Endothelial cell of umbilical vein (primary cell): ENCODE results near the gene PCYOX1L. TPM values are rescaled to one million over a fixed set of nuclear protein-coding genes. Genes with fewer than 3 reads are reported as not detected.

ENCODE experiments used
- BruUV-seq: library from RNA; stranded (reverse); fragments of 400-500 nt; replicated peaks from 2 replicates; lab custom pipeline; 2021; lab: Mats Ljungman, UMichigan
- CTCF ChIA-PET: fragments of 300-600, 350-600 bp; sonication (Branson Sonifier 250); formaldehyde crosslinking; loops from one replicate; lab custom pipeline; 2021; ENCODE audit warnings: antibody characterized with exemption, inconsistent platforms; lab: Charles Lee
- POLR2A ChIA-PET: fragments of 300-600, 350-600 bp; sonication (Branson Sonifier 250); formaldehyde crosslinking; loops from one replicate; lab custom pipeline; 2021; ENCODE audit warnings: antibody characterized with exemption, inconsistent platforms; lab: Charles Lee
- DNase-seq: peaks from one replicate; pipeline ENCODE4 v3.0.0-alpha.2; 2011; ENCODE audit warnings: low read depth, low spot score
- FAIRE-seq: peaks from 2 replicates; lab custom pipeline; 2011; peaks lifted over from hg19 to GRCh38; lab: Jason Lieb, UNC
- H2AFZ ChIP-seq: 2 replicates; pipeline ENCODE4 v1.6.0; 2012; ENCODE audit warnings: low read depth, low read length, control low read depth, inconsistent platforms
- H3K27ac ChIP-seq: 2 replicates; pipeline ENCODE4 v1.5.1; 2011; ENCODE audit warnings: low read depth, mild to moderate bottlenecking, control low read depth, low read length, moderate library complexity; ENCODE audit not compliant: insufficient read depth
- H3K27me3 ChIP-seq, 2 experiments: 2 replicates each; pipeline versions ENCODE4 v1.6.0 to v1.6.1; 2011; ENCODE audit warnings: low read length in 2 of 2, mixed read lengths in 1 of 2; ENCODE audit not compliant: control insufficient read depth in 2 of 2, insufficient read depth in 2 of 2
- H3K36me3 ChIP-seq, 2 experiments: 2 replicates in 1 of 2; 3 replicates in 1 of 2; pipeline ENCODE4 v1.5.1; 2011; ENCODE audit warnings: low read length in 2 of 2, mild to moderate bottlenecking in 1 of 2, moderate library complexity in 1 of 2; ENCODE audit not compliant: control insufficient read depth in 2 of 2, insufficient read depth in 2 of 2; ENCODE audit errors: extremely low read depth in 1 of 2
- H3K4me1 ChIP-seq: 3 replicates; pipeline ENCODE4 v1.5.1; 2011; ENCODE audit warnings: mild to moderate bottlenecking, low read length; ENCODE audit not compliant: control insufficient read depth, insufficient read depth; ENCODE audit errors: extremely low read depth
- H3K4me2 ChIP-seq: 2 replicates; pipeline ENCODE4 v1.6.1; 2011; ENCODE audit warnings: low read length, control low read depth, mixed read lengths; ENCODE audit not compliant: insufficient read depth
- H3K4me3 ChIP-seq, 3 experiments: fragments of 200-600 bp in 1 of 3; sonication (generic), shearing (Covaris generic) in 1 of 3; replicated peaks in 1 of 3; 2 replicates each; pipeline ENCODE4 v1.5.1; 2011 to 2016; ENCODE audit warnings: control low read depth in 3 of 3, low read length in 3 of 3, mild to moderate bottlenecking in 2 of 3, inconsistent platforms in 1 of 3, low read depth in 1 of 3, moderate library complexity in 1 of 3; ENCODE audit not compliant: insufficient read depth in 1 of 3
- H3K79me2 ChIP-seq: 2 replicates; pipeline ENCODE4 v1.6.0; 2012; ENCODE audit warnings: low read length, inconsistent platforms; ENCODE audit not compliant: control insufficient read depth, insufficient read depth
- H3K9ac ChIP-seq: replicated peaks from 2 replicates; pipeline ENCODE3; 2011; ENCODE audit warnings: low read length, control low read depth; ENCODE audit not compliant: insufficient read depth; ENCODE audit errors: extremely low read depth
- H3K9me1 ChIP-seq: replicated peaks from 3 replicates; pipeline ENCODE4 v1.6.0; 2011; ENCODE audit warnings: mild to moderate bottlenecking, low read length; ENCODE audit not compliant: control insufficient read depth, insufficient read depth; ENCODE audit errors: extremely low read depth
- H3K9me3 ChIP-seq: replicated peaks from 2 replicates; pipeline ENCODE4 v1.5.1; 2012; ENCODE audit warnings: low read length, inconsistent platforms; ENCODE audit not compliant: control insufficient read depth, insufficient read depth
- H4K20me1 ChIP-seq: replicated peaks from 2 replicates; pipeline ENCODE3; 2011; ENCODE audit warnings: mild to moderate bottlenecking, low read length; ENCODE audit not compliant: control insufficient read depth, insufficient read depth; ENCODE audit errors: extremely low read depth
- EZH2 ChIP-seq: IDR thresholded peaks from 2 replicates; pipeline ENCODE4 v1.6.1; 2012; ENCODE audit warnings: borderline replicate concordance, low read depth, mild to moderate bottlenecking, moderate library complexity, low read length, inconsistent platforms; ENCODE audit not compliant: severe bottlenecking
- FOS ChIP-seq: IDR thresholded peaks from 2 replicates; pipeline ENCODE4 v1.6.1; 2011; ENCODE audit warnings: mild to moderate bottlenecking, low read length, moderate library complexity, borderline replicate concordance; ENCODE audit not compliant: insufficient read depth
- GATA2 ChIP-seq: IDR thresholded peaks from 2 replicates; pipeline ENCODE4 v1.7.0; 2011; ENCODE audit warnings: low read depth, mild to moderate bottlenecking, moderate library complexity, mixed read lengths, low read length; ENCODE audit not compliant: insufficient read length, insufficient read depth
- JUN ChIP-seq: IDR thresholded peaks from 2 replicates; pipeline ENCODE4 v1.6.1; 2011; ENCODE audit warnings: borderline replicate concordance, low read depth; ENCODE audit not compliant: insufficient read length, insufficient read depth
- MYC ChIP-seq: IDR thresholded peaks from one replicate; pipeline ENCODE4 v1.6.1; 2011; ENCODE audit warnings: mild to moderate bottlenecking, low read depth, low read length
- POLR2A ChIP-seq: IDR thresholded peaks from 2 replicates; pipeline ENCODE4 v1.6.1; 2012; ENCODE audit warnings: low read depth, mild to moderate bottlenecking, control low read depth, low read length
- POLR2AphosphoS5 ChIP-seq: IDR thresholded peaks from 2 replicates; pipeline ENCODE4 v1.6.1; 2012; ENCODE audit warnings: low read depth, mild to moderate bottlenecking, control low read depth, low read length, moderate library complexity; ENCODE audit not compliant: insufficient read depth
- dilution Hi-C: fragments of 300-500 bp; cut with MboI; formaldehyde crosslinking; loops from one replicate; pipeline ENCODE4 v1.15.0; 2019; ENCODE audit warnings: low sequenced_read_pairs; ENCODE audit not compliant: extremely low pct_ligation_motif_present
- intact Hi-C: fragments of 100-400 bp; cut with micrococcal nuclease; formaldehyde crosslinking; loops from one replicate; pipeline ENCODE4 v1.10.0; 2022
- polyA plus RNA-seq, 4 experiments: library from polyadenylated mRNA; depleted of rRNA in 3 of 4; stranded (reverse) in 3 of 4; unstranded in 1 of 4; fragments of >200 nt; gene quantifications; 2 replicates each; pipeline versions ENCODE4 v1.2.1 to v1.2.3, GENCODE V29; 2011 to 2012; ENCODE audit warnings: missing spikeins in 1 of 4
- total RNA-seq: library from RNA; stranded (reverse); gene quantifications from 2 replicates; pipeline ENCODE4 v1.2.3, GENCODE V29; 2021
- TF ChIP-seq, protein P1 (sequence below): IDR thresholded peaks from 2 replicates; pipeline ENCODE4 v1.6.1; 2011; ENCODE audit not compliant: insufficient read depth, insufficient read length
- TF ChIP-seq, protein P2 (sequence below), 2 donors: IDR thresholded peaks; 1 replicate in 1 of 2; 2 replicates in 1 of 2; pipeline ENCODE4 v1.5.1; 2011; ENCODE audit warnings: low read length in 2 of 2, mild to moderate bottlenecking in 2 of 2, moderate library complexity in 2 of 2, control low read depth in 1 of 2, inconsistent platforms in 1 of 2, low read depth in 1 of 2; ENCODE audit not compliant: insufficient read depth in 1 of 2; ENCODE audit errors: extremely low read depth in 1 of 2

The PCYOX1L gene
- total and polyA plus RNA-seq, 2 donors (not counting 3 experiments of a cell fraction or from before 2014, with no cell fraction given), result 23.3 to 28.1 TPM

GRCh38 chr5:149338364-149338763 lies 19.5 kb upstream of the PCYOX1L start:
- no peaks in the 10 kb centered on the region for H3K79me2 ChIP-seq
- H3K36me3 ChIP-seq, result peaks cover 3 to 11% of the 10 kb centered on the region in 2 experiments
- no peaks in the 10 kb centered on the region for H3K27me3 ChIP-seq
- no peaks in the 10 kb centered on the region for H4K20me1 ChIP-seq
- no peak for DNase-seq
- no peak overlapping the region for H3K27ac ChIP-seq
- intact Hi-C loops, result no loop called here
- no TSS peak for BruUV-seq
- CTCF ChIA-PET, result interaction anchor here (1.1 kb wide), 1 partner anchor 18 kb away, joined by 3 read pairs; no protein-coding TSS in a partner anchor
- dilution Hi-C loops, result no loop called here
- no peak overlapping the region for H3K9ac ChIP-seq
- H3K9me3 ChIP-seq, result no peaks in the 10 kb centered on the region
- FAIRE-seq, result no peak
- H3K4me1 ChIP-seq, result peaks cover 23% of the 10 kb centered on the region
- POLR2A ChIA-PET, result no interaction called here
- TF ChIP-seq EZH2 (no peak), GATA2 (no peak), JUN (no peak), POLR2AphosphoS5 (no peak), MYC (no peak), POLR2A (no peak), FOS (no peak)
- TF ChIP-seq, protein P1, sequence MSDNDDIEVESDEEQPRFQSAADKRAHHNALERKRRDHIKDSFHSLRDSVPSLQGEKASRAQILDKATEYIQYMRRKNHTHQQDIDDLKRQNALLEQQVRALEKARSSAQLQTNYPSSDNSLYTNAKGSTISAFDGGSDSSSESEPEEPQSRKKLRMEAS, result no peak
- TF ChIP-seq, protein P2, sequence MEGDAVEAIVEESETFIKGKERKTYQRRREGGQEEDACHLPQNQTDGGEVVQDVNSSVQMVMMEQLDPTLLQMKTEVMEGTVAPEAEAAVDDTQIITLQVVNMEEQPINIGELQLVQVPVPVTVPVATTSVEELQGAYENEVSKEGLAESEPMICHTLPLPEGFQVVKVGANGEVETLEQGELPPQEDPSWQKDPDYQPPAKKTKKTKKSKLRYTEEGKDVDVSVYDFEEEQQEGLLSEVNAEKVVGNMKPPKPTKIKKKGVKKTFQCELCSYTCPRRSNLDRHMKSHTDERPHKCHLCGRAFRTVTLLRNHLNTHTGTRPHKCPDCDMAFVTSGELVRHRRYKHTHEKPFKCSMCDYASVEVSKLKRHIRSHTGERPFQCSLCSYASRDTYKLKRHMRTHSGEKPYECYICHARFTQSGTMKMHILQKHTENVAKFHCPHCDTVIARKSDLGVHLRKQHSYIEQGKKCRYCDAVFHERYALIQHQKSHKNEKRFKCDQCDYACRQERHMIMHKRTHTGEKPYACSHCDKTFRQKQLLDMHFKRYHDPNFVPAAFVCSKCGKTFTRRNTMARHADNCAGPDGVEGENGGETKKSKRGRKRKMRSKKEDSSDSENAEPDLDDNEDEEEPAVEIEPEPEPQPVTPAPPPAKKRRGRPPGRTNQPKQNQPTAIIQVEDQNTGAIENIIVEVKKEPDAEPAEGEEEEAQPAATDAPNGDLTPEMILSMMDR (IDR thresholded peaks at IDR 0.05; ENCODE audit: extremely low read depth in 1 of 2, insufficient read depth in 1 of 2, low read depth in 1 of 2, low read length in 2 of 2), result no peak
- H2AFZ ChIP-seq, result no peak overlapping the region
- H3K4me3 ChIP-seq, result no peak overlapping the region
- no peaks in the 10 kb centered on the region for H3K9me1 ChIP-seq
- no peak overlapping the region for H3K4me2 ChIP-seq
